ENCODE measurements around the gene DAB2IP.

The DAB2IP gene

DNA sequence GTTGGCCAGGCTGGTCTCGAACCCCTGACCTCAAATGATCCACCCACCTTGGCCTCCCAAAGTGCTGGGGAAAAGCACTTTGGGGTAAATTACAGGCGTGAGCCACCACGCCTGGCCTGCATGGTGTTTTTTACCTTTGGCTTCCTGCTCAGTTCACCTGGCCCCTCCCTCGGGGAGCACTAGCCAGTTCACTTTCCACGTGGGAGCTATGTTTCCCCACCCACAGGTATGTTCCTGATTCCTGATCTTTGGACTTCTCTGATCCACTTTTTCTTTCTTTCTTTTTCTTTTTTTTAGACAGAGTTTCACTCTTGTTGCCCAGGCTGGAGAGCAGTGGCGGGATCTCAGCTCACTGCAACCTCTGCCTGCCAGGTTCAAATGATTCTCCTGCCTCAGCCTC, 15.8 kb downstream of the DAB2IP start:
- H4K20me1 ChIP-seq (ENCODE audit: insufficient read depth, low read length): no peaks in the 10 kb centered on the region

GRCh38 chr9:121667890-121668289, 16.5 kb downstream of the DAB2IP start:
- Histone ChIP-seq H4K20me1 (ENCODE audit: insufficient read depth, low read length) (no peaks in the 10 kb centered on the region), H3K9ac (ENCODE audit: low read length) (no peak overlapping the region), H3K79me2 (ENCODE audit: low read length) (no peaks in the 10 kb centered on the region), H3K4me1 (ENCODE audit: low read length) (no peaks in the 10 kb centered on the region), H3K4me3 (ENCODE audit: low read length) (no peak overlapping the region), H3K27me3 (ENCODE audit: low read depth, low read length) (peaks cover 33% of the 10 kb centered on the region), H3K36me3 (replicated peaks; ENCODE audit: low read depth, low read length) (no peaks in the 10 kb centered on the region), H3K27ac (ENCODE audit: low read length) (no peak overlapping the region), H3K4me2 (ENCODE audit: low read length) (no peak overlapping the region), H2AFZ (ENCODE audit: low read depth, low read length) (no peak overlapping the region), H3K9me3 (ENCODE audit: insufficient read depth, low read length) (no peaks in the 10 kb centered on the region)
- TF ChIP-seq, protein P1, sequence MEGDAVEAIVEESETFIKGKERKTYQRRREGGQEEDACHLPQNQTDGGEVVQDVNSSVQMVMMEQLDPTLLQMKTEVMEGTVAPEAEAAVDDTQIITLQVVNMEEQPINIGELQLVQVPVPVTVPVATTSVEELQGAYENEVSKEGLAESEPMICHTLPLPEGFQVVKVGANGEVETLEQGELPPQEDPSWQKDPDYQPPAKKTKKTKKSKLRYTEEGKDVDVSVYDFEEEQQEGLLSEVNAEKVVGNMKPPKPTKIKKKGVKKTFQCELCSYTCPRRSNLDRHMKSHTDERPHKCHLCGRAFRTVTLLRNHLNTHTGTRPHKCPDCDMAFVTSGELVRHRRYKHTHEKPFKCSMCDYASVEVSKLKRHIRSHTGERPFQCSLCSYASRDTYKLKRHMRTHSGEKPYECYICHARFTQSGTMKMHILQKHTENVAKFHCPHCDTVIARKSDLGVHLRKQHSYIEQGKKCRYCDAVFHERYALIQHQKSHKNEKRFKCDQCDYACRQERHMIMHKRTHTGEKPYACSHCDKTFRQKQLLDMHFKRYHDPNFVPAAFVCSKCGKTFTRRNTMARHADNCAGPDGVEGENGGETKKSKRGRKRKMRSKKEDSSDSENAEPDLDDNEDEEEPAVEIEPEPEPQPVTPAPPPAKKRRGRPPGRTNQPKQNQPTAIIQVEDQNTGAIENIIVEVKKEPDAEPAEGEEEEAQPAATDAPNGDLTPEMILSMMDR (IDR thresholded peaks at IDR 0.05; ENCODE audit: low read depth, low read length): no peak
- no peak for TF ChIP-seq EZH2phosphoT487 (IDR thresholded peaks at IDR 0.05; ENCODE audit: low read depth)

More for the DNA sequence above, 15.8 kb downstream of the DAB2IP start:
- no peak overlapping the region for H3K27ac ChIP-seq (ENCODE audit: low read length)
- H2AFZ ChIP-seq (ENCODE audit: low read depth, low read length): no peak overlapping the region
- H3K9me3 ChIP-seq (ENCODE audit: insufficient read depth, low read length): no peaks in the 10 kb centered on the region
- no peaks in the 10 kb centered on the region for H3K4me1 ChIP-seq (ENCODE audit: low read length)
- H3K9ac ChIP-seq (ENCODE audit: low read length): no peak overlapping the region
- no peak overlapping the region for H3K4me3 ChIP-seq (ENCODE audit: low read length)
- H3K79me2 ChIP-seq (ENCODE audit: low read length): no peaks in the 10 kb centered on the region
- no peaks in the 10 kb centered on the region for H3K36me3 ChIP-seq (replicated peaks; ENCODE audit: low read depth, low read length)
- TF ChIP-seq, protein P1 (IDR thresholded peaks at IDR 0.05; ENCODE audit: low read depth, low read length): no peak
- no peak for TF ChIP-seq EZH2phosphoT487 (IDR thresholded peaks at IDR 0.05; ENCODE audit: low read depth)
- H3K27me3 ChIP-seq (ENCODE audit: low read depth, low read length): peaks cover 39% of the 10 kb centered on the region
- H3K4me2 ChIP-seq (ENCODE audit: low read length): no peak overlapping the region

- Histone ChIP-seq H2AFZ (ENCODE audit: low read depth, low read length) (no peak overlapping the region), H3K79me2 (ENCODE audit: low read length) (no peaks in the 10 kb centered on the region), H3K4me3 (ENCODE audit: low read length) (no peak overlapping the region), H3K4me2 (ENCODE audit: low read length) (no peak overlapping the region), H3K4me1 (ENCODE audit: low read length) (no peaks in the 10 kb centered on the region), H3K9me3 (ENCODE audit: insufficient read depth, low read length) (no peaks in the 10 kb centered on the region), H3K36me3 (replicated peaks; ENCODE audit: low read depth, low read length) (no peaks in the 10 kb centered on the region), H3K9ac (ENCODE audit: low read length) (no peak overlapping the region), H3K27me3 (ENCODE audit: low read depth, low read length) (peaks cover 7% of the 10 kb centered on the region; the same call in 1 of the 2 replicates), H3K27ac (ENCODE audit: low read length) (no peak overlapping the region), H4K20me1 (ENCODE audit: insufficient read depth, low read length) (no peaks in the 10 kb centered on the region)
- TF ChIP-seq, protein P1 (IDR thresholded peaks at IDR 0.05; ENCODE audit: low read depth, low read length): no peak
- TF ChIP-seq EZH2phosphoT487 (IDR thresholded peaks at IDR 0.05; ENCODE audit: low read depth): no peak
These were observed 19.0 kb downstream of the DAB2IP start for GRCh38 chr9:121670431-121670830.

DNA sequence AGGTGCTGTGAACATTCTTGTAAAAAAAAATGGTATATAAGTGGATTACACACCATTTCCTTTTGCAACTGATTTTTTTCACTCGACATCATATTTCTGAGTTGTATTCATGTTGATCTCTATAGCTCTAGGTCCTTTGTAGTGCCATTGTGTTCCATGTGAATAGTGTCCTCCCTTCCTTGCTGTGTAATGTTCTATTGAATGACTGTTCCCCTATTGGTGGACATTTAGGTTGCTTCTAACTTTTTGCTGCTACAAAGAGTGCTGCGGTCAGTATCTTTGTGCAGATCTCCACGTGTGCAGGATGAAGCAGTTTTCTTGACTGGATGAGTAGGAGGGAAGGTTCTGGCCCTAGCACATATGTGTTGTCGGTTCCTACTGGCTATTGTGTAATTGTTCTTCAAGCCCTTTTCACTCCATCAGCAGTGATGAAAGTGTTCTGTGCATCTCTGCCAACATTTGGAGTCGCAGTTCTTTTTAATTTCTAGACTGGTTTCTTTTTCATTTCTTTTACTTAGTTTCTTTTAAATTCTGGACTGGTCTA, 20.2 kb downstream of the DAB2IP start:
- no peak overlapping the region for H3K4me2 ChIP-seq (ENCODE audit: low read length)
- no peaks in the 10 kb centered on the region for H3K9me3 ChIP-seq (ENCODE audit: insufficient read depth, low read length)
- TF ChIP-seq, protein P1 (IDR thresholded peaks at IDR 0.05; ENCODE audit: low read depth, low read length): no peak
- H4K20me1 ChIP-seq (ENCODE audit: insufficient read depth, low read length): no peaks in the 10 kb centered on the region
- no peak overlapping the region for H3K4me3 ChIP-seq (ENCODE audit: low read length)
- H3K36me3 ChIP-seq (replicated peaks; ENCODE audit: low read depth, low read length): no peaks in the 10 kb centered on the region
- H3K4me1 ChIP-seq (ENCODE audit: low read length): no peaks in the 10 kb centered on the region
- H3K27ac ChIP-seq (ENCODE audit: low read length): no peak overlapping the region
- peaks cover 5% of the 10 kb centered on the region; the same call in 1 of the 2 replicates for H3K27me3 ChIP-seq (ENCODE audit: low read depth, low read length)
- H2AFZ ChIP-seq (ENCODE audit: low read depth, low read length): no peak overlapping the region
- no peaks in the 10 kb centered on the region for H3K79me2 ChIP-seq (ENCODE audit: low read length)
- H3K9ac ChIP-seq (ENCODE audit: low read length): no peak overlapping the region

Measured in OCI-LY3 (cell line).